GM19351 (cell line): Measurements from ENCODE around the gene COMMD1.
"Not testable (repeated sequence)": the region's sequence is repeated elsewhere in the genome, so short reads cannot be mapped to it uniquely, and the experiment has no call there.

Experiments
- ATAC-seq: cut with Tn5 transposase; IDR thresholded peaks from one replicate; pipeline ENCODE4 v1.9.1; 2021; ENCODE audit warnings: mild to moderate bottlenecking, moderate library complexity; ENCODE audit not compliant: unreplicated experiment

The COMMD1 gene

DNA sequence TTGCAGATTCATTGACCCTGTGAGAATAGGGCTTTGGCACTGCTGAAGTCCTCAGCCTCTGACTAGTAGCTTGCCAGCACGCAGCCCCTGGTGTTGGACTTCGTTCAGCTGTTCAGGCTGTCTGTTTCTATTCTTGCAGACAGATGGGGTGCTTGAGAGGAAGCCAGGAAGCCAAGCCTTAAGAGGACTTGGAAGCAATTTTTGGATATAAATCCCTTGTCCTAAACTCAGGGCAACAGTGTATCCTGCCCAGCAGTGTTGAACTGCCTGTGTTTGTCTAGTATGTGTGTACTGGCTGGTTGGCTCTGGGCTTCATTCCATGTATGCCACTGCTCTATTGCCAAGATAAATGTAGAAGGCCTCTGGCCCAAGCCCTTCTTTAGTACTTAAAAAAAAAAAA, 108.6 kb downstream of the COMMD1 start:
- no peak for ATAC-seq

DNA sequence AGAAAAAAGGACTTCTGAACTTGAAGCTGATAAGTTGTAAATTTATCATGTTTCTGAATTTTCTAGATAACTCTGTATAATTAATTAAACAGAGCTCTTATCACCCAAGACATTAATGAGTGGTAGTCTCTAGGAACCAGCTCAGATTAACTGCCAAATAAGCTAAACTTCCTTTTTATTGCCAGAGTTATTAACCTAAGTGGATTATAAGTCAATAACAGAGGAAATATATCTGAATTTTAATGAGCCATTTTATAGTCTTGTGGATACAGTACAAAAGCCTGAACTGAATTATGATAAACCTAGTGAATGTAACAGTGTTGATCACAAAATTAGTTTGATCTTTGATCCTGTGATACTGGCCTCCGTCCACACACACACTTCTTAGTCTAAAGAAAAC, 111.5 kb downstream of the COMMD1 start:
- no peak for ATAC-seq

DNA sequence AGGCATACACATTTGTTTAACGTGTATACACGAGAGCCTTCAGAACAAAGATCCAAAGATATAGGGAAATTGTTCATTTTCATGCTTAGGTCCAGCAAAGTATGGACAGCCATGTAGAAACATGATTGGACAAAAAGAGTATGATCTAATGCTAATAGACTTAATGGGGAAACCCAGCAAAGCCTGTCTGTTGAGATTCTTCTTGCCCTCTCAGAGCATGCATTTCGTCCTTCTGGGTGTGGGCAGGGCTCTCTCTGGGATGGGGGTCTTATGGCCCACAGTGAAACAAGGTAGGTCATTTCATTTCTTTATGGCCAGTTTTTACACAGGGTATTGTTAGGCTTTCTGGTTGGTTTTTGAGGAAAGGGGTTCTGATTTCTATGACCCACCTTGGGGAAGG, 124.4 kb downstream of the COMMD1 start:
- no peak for ATAC-seq

DNA sequence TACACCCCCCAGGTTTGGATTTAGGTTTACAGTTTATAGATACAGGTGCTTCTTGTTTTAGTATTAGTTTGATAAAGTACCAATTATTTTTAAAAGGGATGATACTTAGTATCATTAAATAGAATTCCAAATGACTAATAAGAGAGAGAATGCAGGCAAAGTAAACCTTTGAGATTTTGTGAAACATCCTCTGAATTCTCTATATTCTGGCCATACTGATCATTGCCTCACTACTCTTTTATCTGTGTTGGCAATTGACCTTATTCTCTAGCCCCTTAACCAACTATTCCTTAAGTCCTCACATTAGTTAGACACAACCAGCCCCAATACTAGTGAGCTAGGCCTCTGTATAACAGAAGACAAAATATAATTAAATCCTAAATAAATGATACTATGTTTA, 125.4 kb downstream of the COMMD1 start:
- ATAC-seq = no peak

DNA sequence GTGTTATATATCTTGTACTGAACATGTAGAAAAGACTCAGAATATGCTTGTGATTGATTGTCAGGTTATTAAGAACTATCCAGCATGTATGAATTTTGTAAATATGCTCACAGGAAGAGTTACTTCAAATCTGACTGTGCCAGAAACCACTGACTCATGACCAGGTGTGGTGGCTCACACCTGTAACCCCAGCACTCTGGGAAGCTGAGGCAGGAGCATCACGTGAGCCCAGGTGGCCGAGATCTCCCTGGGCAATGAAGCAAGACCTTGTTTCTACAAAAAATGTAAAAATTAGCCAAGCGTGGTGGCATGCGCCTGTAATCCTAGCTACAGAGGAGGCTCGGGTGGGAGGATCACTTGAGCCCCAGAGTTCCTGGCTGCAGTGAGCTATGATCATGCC, 126.6 kb downstream of the COMMD1 start:
- no peak for ATAC-seq

DNA sequence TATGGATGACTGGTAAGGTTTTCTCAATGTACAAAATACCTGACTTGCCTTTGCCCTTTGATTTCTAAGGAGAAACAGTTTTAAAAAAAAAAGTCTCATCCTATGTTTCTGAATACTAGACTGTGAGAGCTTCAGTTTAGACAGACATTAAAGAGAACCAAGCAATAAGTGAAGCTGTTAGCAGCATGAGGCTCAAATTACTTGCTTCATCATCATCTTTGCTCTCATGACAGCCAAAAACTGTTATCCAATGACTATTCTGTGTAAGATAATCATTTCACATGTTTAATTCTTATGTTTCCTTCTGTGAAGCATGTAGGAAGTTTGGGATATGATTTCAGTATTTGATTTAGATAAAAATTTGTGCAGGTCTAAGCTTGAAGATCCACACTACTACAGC, 129.2 kb downstream of the COMMD1 start:
- no peak for ATAC-seq

DNA sequence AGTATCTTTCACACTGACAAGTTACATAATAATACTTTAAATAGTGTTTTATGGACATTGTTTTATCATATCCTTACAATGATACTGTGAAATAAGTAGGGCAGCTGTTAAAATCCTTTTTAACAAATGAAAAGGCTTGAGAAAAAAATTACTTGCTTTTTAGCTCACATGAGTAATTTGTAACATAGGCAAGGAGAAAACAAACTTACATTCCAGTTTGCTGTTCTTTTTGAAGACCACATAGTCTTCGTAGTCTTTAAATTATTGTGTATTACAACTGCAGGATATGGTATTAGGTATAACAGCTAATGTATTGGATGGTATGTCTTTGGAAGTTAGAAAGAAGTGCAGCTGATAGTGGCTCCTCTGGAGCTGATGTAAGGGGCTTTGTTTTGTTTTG, 130.8 kb downstream of the COMMD1 start:
- ATAC-seq = no peak

DNA sequence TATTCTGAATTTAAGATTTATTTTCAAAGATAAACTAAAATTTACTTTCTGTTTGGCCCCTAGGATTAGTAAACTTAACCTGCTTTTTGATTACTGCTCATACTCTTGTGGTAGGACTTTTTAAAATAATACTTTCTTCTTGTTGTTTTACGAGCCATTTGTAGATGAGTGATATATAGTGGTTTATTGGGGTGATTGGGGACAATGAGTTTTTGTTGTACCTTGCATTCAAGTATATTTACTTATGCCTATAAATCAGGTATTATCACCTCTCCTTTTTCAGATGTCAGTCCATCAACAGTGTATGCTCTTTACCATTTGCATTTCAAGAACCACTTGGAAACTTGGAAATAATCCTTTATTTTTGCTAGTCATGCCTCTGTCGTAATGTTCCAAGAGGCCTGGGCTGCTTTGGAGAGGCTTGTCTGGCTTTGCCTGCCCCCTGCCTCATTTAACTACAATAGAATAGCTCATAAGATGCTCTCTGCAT, 131.3 kb downstream of the COMMD1 start:
- ATAC-seq = no peak

DNA sequence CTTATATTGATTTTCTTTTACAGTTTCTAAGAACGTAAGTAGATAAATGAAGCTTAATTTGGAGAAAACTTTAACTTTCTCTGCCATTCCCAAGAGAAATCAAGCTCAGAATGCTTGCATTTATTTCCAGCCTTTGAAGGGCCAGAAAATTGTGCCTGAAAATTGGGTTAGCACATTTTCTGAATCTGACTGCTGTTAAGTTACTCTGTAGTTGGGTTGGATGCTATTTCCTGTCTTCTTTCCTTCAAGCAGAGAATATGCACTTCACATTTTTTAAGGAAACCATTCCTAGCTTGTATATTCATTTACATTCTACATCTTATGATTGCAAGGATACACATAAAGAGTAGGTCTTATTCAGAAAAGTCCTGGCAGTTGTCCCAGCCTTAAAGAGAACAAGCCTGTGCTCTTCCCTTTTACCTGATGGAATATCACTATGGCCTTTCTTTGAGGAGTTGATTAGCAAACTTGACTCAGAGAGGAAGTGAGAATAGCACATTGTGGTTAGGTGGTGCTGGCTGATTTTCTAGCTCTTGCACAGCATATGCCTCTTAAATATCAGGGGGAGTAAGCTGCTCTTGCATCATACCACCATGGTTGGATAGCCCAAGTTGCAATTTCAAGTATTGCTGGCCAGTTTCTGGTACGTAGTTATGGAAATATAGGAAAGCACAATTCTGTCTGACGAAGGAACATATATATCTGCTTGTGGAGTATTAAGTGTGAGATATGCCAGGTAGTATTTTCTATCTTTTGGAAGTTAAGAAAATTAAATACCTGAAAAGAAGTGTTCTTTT, 133.7 kb downstream of the COMMD1 start:
- ATAC-seq = peak; percentile 100

DNA sequence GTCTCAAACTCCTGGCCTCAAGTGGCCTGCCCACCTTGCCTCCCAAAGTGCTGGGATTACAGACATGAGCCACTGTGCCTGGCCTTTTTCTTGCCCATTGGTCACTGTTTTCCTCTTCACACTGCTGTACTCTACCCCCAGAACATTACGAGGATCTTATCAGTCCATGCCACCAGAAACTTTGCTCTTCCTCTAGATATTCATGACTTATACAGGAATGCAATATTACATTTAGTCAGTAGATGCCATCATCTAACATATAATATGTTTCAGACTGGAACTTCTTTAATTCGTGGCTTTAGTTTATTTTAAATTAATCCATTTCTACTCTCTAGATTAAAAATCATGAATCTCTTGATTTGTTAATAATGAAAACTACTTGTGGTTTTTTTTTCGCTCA, 135.5 kb downstream of the COMMD1 start:
- ATAC-seq = no peak

DNA sequence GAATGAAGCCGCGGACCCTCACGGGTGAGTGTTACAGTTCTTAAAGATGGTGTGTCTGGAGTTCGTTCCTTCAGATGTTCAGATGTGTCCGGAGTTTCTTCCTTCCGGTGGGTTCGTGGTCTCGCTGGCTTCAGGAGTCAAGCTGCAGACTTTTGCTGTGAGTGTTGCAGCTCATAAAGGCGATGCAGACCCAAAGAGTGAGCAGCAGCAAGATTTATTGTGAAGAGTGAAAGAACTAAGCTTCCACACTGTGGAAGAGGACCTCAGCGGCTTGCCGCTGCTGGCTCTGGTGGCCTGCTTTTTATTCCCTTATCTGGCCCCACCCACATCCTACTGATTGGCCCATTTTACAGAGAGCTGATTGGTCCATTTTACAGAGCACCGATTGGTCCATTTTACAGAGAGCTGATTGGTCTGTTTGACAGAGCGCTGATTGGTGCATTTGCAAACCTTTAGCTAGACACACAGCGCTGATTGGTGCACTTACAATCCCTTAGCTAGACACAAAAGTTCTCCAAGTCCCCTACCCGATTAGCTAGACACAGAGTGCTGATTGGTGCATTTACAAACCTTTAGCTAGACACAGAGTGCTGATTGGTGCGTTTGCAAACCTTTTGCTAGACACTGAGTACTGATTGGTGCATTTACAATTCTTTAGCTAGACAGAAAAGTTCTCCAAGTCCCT, 136.4 kb downstream of the COMMD1 start:
- ATAC-seq = not testable (repeated sequence)

DNA sequence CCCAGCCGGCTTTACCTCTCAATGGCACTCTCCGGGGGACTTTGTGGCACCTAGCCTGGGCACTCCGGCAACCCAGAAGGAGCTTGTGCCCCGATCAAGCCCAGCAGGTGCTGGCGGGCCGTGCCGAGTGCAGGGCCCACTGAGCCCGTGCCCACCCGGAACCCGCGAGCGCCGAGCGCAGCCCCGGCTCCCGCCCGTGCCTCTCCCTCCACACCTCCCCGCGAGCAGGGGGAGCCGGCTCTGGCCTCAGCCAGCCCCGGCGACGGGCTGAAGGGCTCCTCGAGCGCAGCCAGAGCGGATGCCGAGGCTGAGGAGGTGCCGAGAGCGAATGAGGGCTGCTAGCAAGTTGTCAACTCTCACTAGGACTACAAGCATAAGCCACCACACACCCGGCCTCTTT, 136.9 kb downstream of the COMMD1 start:
- no peak for ATAC-seq

DNA sequence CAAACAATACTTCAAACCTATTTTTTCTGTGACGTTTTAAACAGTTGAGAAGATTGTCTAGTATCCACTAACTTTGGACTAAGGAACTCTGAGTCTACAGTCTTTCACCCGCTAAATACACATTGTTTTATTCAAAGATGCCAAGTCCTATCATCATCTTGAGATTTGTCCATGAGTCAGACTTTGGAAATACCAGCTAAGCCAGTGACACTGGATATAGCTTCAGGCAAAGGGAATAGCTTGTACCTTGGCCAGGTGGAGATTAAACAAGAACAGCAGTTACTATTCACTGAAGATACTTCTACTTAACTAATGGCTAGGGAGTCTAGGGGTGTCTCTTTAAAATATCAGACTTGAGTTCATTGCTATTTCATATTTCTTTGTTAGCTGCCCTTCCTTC, 137.5 kb downstream of the COMMD1 start:
- ATAC-seq = no peak

DNA sequence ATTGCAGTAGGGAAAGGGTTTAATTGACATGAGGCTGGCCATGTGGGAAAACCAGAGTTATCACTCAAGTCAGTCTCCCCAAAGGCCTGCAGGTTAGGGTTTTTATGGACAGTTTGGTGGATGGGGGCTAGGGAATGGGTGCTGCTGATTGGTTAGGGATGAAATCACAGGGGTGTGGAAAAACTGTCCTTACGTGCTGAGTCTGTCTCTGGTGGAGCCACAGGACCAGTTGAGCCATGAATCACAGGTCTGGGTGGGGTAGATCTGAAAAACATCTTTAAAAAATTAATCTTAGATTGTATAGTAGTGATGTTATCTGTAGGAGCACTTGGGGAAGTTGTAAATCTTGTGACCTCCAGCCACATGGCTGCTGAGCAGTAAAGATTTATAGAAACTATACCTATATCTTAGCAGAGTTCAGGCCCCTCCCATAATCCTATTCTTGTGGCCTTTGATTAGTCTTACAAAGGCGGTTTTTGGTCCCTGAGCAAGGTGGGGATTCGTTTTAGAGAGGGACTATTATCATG, 139.6 kb downstream of the COMMD1 start:
- ATAC-seq = no peak

DNA sequence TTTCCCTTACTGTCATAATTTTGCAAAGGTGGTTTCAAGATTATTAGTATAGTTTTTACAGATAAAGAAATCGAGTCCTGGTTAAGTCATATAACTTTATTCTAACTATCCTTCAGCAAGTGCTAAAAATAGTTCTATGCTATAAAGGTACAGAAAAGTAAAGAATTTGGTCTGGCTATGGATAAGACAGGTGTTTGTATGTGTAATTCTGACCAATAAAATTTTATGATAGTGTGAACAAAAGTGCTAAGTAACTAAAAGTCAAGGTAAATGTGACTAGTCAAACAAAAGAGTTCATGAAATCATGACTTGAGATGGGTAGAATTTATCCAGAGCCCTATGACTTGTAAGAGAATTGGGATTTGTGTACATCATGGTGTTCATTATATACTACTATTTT, 140.7 kb downstream of the COMMD1 start:
- ATAC-seq = no peak

DNA sequence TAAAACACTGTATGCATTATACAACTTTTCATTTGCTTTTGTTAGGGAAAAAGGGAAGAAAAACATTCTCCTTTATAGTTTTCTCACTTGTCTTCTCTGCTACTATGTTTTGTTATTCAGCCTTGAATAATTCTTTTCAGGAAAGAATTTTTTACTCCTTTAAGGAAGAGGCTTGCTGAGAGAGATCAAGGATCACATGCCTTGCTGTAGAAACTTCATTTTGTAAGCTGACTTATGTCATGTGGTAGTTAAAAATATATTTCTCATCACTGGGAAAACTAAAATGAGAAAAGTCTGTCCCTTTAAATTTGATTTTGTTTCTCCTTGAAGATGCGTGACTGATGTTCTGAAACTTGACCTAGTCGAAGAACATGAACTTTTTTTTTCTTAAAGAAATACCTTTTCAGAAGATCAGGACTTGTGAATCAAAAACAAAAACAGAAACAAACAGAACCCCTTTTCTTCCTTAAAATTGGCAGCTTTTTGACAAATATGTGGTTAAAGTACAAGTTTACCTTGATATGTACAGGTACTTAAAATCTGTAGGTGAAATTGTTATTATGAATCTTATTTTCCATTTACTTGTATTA, 145.1 kb downstream of the COMMD1 start:
- ATAC-seq = no peak

DNA sequence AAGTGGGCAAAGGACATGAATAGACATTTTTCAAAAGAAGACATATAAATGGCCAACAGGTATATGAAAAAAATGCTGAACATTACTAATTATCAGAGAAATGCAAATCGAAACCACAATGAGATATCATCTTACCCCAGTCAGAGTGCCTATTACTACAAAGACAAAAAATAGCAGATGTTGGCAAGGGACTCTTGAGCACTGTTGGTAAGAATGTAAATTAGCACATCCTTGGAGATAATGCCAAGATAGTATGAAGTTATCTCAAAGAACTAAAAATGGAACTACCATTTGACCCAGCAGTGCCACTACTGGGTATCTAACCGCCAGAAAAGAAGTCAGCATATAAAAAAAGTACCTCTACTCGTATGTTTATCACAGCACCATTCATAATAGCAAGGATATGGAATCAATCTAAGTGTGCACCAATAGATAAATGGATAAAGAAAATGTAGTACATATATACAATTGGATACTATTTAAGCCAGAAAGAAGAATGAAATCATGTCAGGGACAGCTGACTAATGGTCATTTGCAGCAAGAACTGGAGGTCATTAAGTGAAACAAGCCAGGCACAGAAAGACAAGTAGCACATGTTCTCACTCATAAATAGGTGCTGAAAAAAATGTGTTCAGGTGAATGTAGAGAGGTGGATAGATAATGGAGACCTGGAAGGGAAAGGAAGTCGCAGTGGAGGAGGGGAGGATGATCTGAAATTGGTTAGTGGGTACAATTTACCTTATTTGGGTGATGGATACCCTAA, 148.7 kb downstream of the COMMD1 start:
- ATAC-seq = no peak

DNA sequence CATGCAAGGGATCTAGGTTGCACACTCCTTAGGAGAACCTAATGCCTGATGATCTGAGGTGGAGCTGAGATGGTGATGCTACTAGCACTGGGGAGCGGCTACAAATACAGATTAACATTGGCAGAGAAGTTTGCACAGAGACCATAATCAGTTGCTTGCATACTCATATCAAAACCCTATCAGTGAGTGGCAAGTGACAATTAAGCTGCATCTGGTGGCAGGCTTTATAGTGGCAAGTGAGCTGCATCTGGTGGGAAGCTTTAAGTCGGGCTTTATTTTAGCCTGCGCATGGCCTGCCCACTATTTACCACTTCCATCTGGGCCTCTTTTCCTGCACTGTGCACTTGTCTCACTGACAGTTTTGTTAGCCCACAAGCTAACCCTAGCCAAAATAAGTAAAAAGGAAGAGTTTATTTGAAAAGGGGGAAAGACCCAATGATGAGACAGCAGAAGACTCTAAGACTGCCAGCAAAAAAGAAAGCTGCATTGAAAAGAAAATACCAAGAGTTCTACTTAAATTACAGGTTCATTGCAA, 149.5 kb downstream of the COMMD1 start:
- no peak for ATAC-seq

DNA sequence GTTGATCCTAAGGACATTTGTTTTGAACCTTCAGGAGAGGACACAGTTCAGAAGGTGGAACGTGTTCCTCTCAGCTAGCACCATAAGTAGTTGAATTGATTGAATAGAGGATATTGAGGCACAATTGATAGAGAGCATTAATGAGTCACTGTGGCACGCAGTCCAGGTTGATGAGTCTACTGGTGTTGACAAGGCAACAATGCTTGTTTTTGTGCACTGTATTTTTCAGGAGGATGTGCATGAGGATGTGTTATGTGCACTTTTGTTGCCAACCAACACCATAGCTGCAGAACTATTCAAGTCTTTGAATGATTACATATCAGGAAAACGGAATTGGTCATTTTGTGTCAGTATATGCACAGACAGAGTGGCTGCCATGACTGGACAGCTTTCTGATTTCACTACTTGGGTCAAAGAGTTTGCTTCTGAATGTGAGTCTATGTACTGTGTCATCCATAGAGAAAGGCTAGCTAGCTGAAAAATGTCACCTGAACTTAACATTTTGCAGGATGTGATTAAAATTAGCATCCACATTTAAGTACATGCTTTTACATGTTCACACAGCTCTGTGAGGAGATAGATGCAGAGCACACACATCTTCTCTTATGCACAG, 150.4 kb downstream of the COMMD1 start:
- ATAC-seq = no peak

DNA sequence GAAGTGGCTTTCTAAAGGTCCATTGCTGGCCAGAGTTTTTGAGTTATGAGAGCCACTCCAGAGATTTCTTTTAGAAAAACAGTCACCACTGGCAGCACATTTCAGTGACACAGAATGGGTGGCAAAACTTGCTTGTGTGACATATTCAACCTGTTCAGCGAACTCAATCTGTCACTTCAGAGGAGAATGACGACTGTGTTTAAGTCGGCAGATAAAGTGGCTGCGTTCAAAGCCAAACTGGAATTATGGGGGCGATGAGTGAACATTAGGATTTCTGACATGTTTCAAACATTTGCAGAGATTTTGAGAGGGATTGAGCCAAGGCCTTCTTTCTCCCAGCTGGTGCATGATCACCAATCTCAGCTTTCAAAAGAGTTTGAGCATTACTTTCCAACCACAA, 150.9 kb downstream of the COMMD1 start:
- ATAC-seq = no peak
